Fibroblast of mammary gland (primary cell): Measurements from ENCODE around the gene FSD2.
A peak's percentile ranks its signal among the peaks of the same experiment; 100 is the strongest.

ENCODE experiments used
- DNase-seq: peaks from one replicate; pipeline ENCODE4 v3.0.0-alpha.2; 2010; ENCODE audit warnings: low read depth
- H3K4me3 ChIP-seq: 2 replicates; pipeline ENCODE4 v1.5.1; 2011; ENCODE audit warnings: low read depth, mild to moderate bottlenecking, low read length, moderate library complexity; ENCODE audit not compliant: control insufficient read depth
- CTCF ChIP-seq: conservative IDR thresholded peaks from 2 replicates; pipeline ENCODE4 v1.5.1; 2011; ENCODE audit warnings: low read depth, low read length, inconsistent platforms; ENCODE audit not compliant: control insufficient read depth, insufficient read depth

FSD2 gene

GRCh38 chr15:82807920-82808633, 2.2 kb upstream of the FSD2 start:
- no peak for TF ChIP-seq CTCF
- no peak for DNase-seq
- no peak overlapping the region for H3K4me3 ChIP-seq

GRCh38 chr15:82804575-82804949, 1.3 kb downstream of the FSD2 start:
- TF ChIP-seq CTCF, result no peak
- H3K4me3 ChIP-seq, result no peak overlapping the region
- no peak for DNase-seq

GRCh38 chr15:82803793-82804574, 1.9 kb downstream of the FSD2 start:
- no peak overlapping the region for H3K4me3 ChIP-seq
- DNase-seq, result peak; percentile 56
- no peak for TF ChIP-seq CTCF

GRCh38 chr15:82802497-82802896, 3.4 kb downstream of the FSD2 start:
- no peak for TF ChIP-seq CTCF
- no peak overlapping the region for H3K4me3 ChIP-seq

GRCh38 chr15:82799183-82799841, 6.6 kb downstream of the FSD2 start:
- DNase-seq, result no peak
- no peak overlapping the region for H3K4me3 ChIP-seq
- no peak for TF ChIP-seq CTCF

More at GRCh38 chr15:82802497-82802896, 3.4 kb downstream of the FSD2 start:
- no peak for DNase-seq

- H3K4me3 ChIP-seq, result no peak overlapping the region
- no peak for TF ChIP-seq CTCF
- DNase-seq, result no peak
Measured at GRCh38 chr15:82798531-82799166, 7.2 kb downstream of the FSD2 start.
